A673 (cell line): Measurements from ENCODE around the gene COPS4.
"Not testable (repeated sequence)": the region's sequence is repeated elsewhere in the genome, so short reads cannot be mapped to it uniquely, and the experiment has no call there.

Experiments
- EZH2 ChIP-seq: fragments of 200-600 bp; sonication (generic); IDR thresholded peaks from 2 replicates; pipeline ENCODE4 v1.6.1; 2017; ENCODE audit warnings: borderline replicate concordance, low read depth, mild to moderate bottlenecking, mixed read lengths, antibody characterized with exemption, low read length; ENCODE audit not compliant: poor library complexity, severe bottlenecking
- TF ChIP-seq, protein P1 (sequence below): fragments of 300-800, 200-600 bp; sonication (generic); conservative IDR thresholded peaks from 2 replicates; pipeline ENCODE4 v1.5.1; 2017; ENCODE audit warnings: low read depth, mild to moderate bottlenecking, antibody characterized with exemption, low read length, moderate library complexity, mixed read lengths

DNA sequence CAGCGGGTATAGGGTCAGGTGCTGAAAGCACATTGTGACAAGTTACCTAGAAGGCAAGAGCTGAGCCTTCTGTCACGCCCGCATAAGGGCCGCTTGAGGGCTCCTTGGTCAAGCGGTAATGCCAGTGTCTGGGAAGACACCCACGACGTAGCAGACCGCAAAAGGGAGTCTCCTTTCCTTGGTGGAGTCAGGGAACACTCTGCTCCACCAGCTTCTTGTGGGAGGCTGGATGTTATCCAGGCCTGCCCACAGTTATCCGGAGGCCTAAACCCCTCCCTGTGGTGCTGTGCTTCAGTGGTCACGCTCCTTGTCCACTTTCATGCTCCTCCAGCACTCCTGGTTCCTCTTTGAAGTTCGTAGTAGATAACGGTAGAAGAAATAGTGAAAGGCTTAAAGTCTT is 50.0 kb downstream of the COPS4 start:
- TF ChIP-seq, protein P1, sequence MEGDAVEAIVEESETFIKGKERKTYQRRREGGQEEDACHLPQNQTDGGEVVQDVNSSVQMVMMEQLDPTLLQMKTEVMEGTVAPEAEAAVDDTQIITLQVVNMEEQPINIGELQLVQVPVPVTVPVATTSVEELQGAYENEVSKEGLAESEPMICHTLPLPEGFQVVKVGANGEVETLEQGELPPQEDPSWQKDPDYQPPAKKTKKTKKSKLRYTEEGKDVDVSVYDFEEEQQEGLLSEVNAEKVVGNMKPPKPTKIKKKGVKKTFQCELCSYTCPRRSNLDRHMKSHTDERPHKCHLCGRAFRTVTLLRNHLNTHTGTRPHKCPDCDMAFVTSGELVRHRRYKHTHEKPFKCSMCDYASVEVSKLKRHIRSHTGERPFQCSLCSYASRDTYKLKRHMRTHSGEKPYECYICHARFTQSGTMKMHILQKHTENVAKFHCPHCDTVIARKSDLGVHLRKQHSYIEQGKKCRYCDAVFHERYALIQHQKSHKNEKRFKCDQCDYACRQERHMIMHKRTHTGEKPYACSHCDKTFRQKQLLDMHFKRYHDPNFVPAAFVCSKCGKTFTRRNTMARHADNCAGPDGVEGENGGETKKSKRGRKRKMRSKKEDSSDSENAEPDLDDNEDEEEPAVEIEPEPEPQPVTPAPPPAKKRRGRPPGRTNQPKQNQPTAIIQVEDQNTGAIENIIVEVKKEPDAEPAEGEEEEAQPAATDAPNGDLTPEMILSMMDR: not testable (repeated sequence)
- TF ChIP-seq EZH2: not testable (repeated sequence)
